T-helper 2 cell treated with Interferon-gamma antibody and Interleukin-4, amounts not matched to agents 5 μg/mL and 100 μg/mL, for 36 hours (primary cell): ENCODE results near the gene HES5.

Experiments used
- DNase-seq: peaks from one replicate; pipeline ENCODE4 v3.0.0; 2021; ENCODE audit warnings: low spot score
- H3K27ac Mint-ChIP-seq: one replicate; pipeline ENCODE4 v1.8.0; 2021; ENCODE audit warnings: mild to moderate bottlenecking, mixed read lengths
- H3K27me3 Mint-ChIP-seq: one replicate; pipeline ENCODE4 v1.8.0; 2021; ENCODE audit warnings: low read depth, mixed read lengths
- H3K36me3 Mint-ChIP-seq: one replicate; pipeline ENCODE4 v1.8.0; 2021; ENCODE audit warnings: low read depth, mixed read lengths
- H3K4me1 Mint-ChIP-seq: one replicate; pipeline ENCODE4 v1.8.0; 2021; ENCODE audit warnings: low read depth, mixed read lengths
- H3K4me3 Mint-ChIP-seq: one replicate; pipeline ENCODE4 v1.8.0; 2022; ENCODE audit warnings: mild to moderate bottlenecking, moderate library complexity, mixed read lengths
- H3K9me3 Mint-ChIP-seq: one replicate; pipeline ENCODE4 v1.8.0; 2021; ENCODE audit warnings: mixed read lengths

The HES5 gene

GRCh38 chr1:2566101-2567045, 36.3 kb upstream of the HES5 start:
- H3K36me3 Mint-ChIP-seq, result peaks cover 6% of the 10 kb centered on the region
- H3K4me1 Mint-ChIP-seq, result peaks cover under 1% of the 10 kb centered on the region
- H3K27me3 Mint-ChIP-seq, result no peaks in the 10 kb centered on the region
- H3K27ac Mint-ChIP-seq, result no peak overlapping the region
- no peak overlapping the region for H3K4me3 Mint-ChIP-seq
- no peak for DNase-seq
- peaks cover 5% of the 10 kb centered on the region for H3K9me3 Mint-ChIP-seq

GRCh38 chr1:2564815-2565374, 34.8 kb upstream of the HES5 start:
- Mint-ChIP-seq H3K27me3 (no peaks in the 10 kb centered on the region), H3K27ac (peak overlapping the region; percentile 20), H3K4me1 (peaks cover 3% of the 10 kb centered on the region), H3K9me3 (no peaks in the 10 kb centered on the region), H3K4me3 (no peak overlapping the region), H3K36me3 (peaks cover 8% of the 10 kb centered on the region)
- no peak for DNase-seq

GRCh38 chr1:2564006-2564814, 34.1 kb upstream of the HES5 start:
- Mint-ChIP-seq H3K27ac (no peak overlapping the region), H3K36me3 (peaks cover 8% of the 10 kb centered on the region), H3K4me3 (no peak overlapping the region), H3K9me3 (no peaks in the 10 kb centered on the region), H3K27me3 (no peaks in the 10 kb centered on the region), H3K4me1 (peaks cover 3% of the 10 kb centered on the region)
- DNase-seq, result no peak

DNA sequence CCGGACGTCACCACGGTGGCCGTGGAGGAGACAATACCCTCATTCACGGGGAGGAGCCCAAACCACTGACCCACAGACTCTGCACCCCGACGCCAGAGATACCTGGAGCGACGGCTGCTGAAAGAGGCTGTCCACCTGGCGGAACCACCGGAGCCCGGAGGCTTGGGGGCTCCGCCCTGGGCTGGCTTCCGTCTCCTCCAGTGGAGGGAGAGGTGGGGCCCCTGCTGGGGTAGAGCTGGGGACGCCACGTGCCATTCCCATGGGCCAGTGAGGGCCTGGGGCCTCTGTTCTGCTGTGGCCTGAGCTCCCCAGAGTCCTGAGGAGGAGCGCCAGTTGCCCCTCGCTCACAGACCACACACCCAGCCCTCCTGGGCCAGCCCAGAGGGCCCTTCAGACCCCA, 33.1 kb upstream of the HES5 start:
- peaks cover 12% of the 10 kb centered on the region for H3K36me3 Mint-ChIP-seq
- no peak for DNase-seq
- peaks cover 6% of the 10 kb centered on the region for H3K4me1 Mint-ChIP-seq
- no peaks in the 10 kb centered on the region for H3K27me3 Mint-ChIP-seq
- H3K27ac Mint-ChIP-seq, result no peak overlapping the region
- no peaks in the 10 kb centered on the region for H3K9me3 Mint-ChIP-seq
- H3K4me3 Mint-ChIP-seq, result no peak overlapping the region

GRCh38 chr1:2561898-2562895, 32.1 kb upstream of the HES5 start:
- Mint-ChIP-seq H3K27ac (no peak overlapping the region), H3K4me1 (peaks cover 10% of the 10 kb centered on the region), H3K36me3 (peaks cover 16% of the 10 kb centered on the region), H3K27me3 (no peaks in the 10 kb centered on the region), H3K9me3 (no peaks in the 10 kb centered on the region), H3K4me3 (no peak overlapping the region)
- no peak for DNase-seq

GRCh38 chr1:2561446-2561845, 31.4 kb upstream of the HES5 start:
- Mint-ChIP-seq H3K9me3 (no peaks in the 10 kb centered on the region), H3K36me3 (peaks cover 20% of the 10 kb centered on the region), H3K4me1 (peaks cover 12% of the 10 kb centered on the region), H3K27me3 (no peaks in the 10 kb centered on the region), H3K4me3 (no peak overlapping the region), H3K27ac (peak overlapping the region; percentile 72)
- DNase-seq, result no peak

- no peak overlapping the region for H3K4me3 Mint-ChIP-seq
- H3K4me1 Mint-ChIP-seq, result peaks cover 14% of the 10 kb centered on the region
- peaks cover 22% of the 10 kb centered on the region for H3K36me3 Mint-ChIP-seq
- H3K9me3 Mint-ChIP-seq, result no peaks in the 10 kb centered on the region
- no peak overlapping the region for H3K27ac Mint-ChIP-seq
- no peaks in the 10 kb centered on the region for H3K27me3 Mint-ChIP-seq
- DNase-seq, result no peak
These were observed 30.4 kb upstream of the HES5 start for GRCh38 chr1:2560299-2561073.

DNA sequence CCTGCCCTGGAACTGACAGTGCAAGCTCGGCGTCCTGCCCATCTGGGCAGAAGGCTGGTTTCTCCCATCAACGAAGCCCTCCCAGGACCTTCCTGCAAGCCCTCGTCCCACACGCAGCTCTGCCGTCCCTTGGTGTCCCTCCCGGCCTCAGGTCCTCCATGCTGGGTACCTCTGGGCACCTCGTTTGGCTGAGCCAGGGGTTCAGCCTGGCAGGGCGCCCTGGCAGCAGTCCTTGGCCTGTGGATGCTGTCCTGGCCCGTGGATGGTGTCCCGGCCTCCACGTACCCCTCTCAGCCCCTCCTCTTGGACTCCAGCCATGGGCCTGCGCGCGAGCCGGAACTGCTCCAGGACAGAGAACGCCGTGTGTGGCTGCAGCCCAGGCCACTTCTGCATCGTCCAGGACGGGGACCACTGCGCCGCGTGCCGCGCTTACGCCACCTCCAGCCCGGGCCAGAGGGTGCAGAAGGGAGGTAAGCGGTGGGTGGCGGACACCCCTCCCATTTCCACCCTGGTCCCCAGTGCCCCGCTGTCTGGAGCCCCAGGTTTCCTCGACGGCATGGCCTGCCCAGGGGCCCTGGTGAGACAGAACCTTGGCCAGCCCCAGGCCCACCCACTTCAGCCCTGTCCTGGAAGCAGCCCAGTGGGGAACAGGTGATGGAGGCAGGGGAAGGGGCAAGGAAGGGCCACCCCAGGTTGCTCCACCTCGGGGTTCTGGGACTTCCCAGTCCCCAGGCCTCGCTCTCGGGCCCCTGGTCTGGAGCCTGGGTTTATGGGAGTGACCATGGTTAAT, 29.6 kb upstream of the HES5 start:
- Mint-ChIP-seq H3K4me3 (no peak overlapping the region), H3K36me3 (peaks cover 24% of the 10 kb centered on the region), H3K9me3 (no peaks in the 10 kb centered on the region), H3K4me1 (peaks cover 19% of the 10 kb centered on the region), H3K27ac (no peak overlapping the region), H3K27me3 (no peaks in the 10 kb centered on the region)
- no peak for DNase-seq

DNA sequence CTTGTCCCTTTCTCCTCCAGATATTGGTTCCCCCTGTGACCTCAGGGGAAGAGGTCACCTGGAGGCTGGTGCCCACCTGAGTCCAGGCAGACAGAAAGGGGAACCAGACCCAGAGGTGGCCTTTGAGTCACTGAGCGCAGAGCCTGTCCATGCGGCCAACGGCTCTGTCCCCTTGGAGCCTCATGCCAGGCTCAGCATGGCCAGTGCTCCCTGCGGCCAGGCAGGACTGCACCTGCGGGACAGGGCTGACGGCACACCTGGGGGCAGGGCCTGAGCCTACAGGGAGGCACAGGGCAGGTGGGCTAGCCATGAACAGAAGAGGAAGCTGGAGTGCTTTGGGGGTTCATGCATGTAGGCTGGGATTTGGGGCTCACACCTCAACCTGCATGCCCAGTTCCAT, 28.8 kb upstream of the HES5 start:
- H3K36me3 Mint-ChIP-seq, result peaks cover 26% of the 10 kb centered on the region
- no peak for DNase-seq
- no peaks in the 10 kb centered on the region for H3K27me3 Mint-ChIP-seq
- H3K27ac Mint-ChIP-seq, result peak overlapping the region; percentile 60
- peak overlapping the region; percentile 59 for H3K4me3 Mint-ChIP-seq
- H3K9me3 Mint-ChIP-seq, result no peaks in the 10 kb centered on the region
- H3K4me1 Mint-ChIP-seq, result peaks cover 25% of the 10 kb centered on the region

DNA sequence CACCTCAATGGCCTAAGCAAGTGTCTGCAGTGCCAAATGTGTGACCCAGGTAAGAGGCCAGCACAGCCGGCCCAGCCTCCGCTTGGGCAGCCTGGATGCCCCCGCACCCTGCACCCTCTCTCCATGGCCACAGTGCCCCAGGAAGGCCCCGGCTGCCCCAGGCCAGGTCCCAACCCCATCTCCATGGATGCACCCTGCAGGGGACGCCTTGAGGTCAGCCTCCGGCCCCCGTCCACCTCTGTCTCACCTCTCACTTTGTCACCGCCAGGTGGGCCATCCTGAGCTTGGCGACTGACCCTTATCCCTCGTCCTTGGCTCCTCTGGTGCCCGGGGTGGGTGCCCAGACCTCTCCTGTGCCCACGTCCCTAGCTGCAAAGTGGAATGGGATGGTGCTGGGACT, 28.4 kb upstream of the HES5 start:
- no peaks in the 10 kb centered on the region for H3K9me3 Mint-ChIP-seq
- no peaks in the 10 kb centered on the region for H3K27me3 Mint-ChIP-seq
- no peak for DNase-seq
- H3K4me3 Mint-ChIP-seq, result peak overlapping the region; percentile 99
- H3K27ac Mint-ChIP-seq, result peak overlapping the region; percentile 60
- peaks cover 28% of the 10 kb centered on the region for H3K4me1 Mint-ChIP-seq
- peaks cover 28% of the 10 kb centered on the region for H3K36me3 Mint-ChIP-seq

DNA sequence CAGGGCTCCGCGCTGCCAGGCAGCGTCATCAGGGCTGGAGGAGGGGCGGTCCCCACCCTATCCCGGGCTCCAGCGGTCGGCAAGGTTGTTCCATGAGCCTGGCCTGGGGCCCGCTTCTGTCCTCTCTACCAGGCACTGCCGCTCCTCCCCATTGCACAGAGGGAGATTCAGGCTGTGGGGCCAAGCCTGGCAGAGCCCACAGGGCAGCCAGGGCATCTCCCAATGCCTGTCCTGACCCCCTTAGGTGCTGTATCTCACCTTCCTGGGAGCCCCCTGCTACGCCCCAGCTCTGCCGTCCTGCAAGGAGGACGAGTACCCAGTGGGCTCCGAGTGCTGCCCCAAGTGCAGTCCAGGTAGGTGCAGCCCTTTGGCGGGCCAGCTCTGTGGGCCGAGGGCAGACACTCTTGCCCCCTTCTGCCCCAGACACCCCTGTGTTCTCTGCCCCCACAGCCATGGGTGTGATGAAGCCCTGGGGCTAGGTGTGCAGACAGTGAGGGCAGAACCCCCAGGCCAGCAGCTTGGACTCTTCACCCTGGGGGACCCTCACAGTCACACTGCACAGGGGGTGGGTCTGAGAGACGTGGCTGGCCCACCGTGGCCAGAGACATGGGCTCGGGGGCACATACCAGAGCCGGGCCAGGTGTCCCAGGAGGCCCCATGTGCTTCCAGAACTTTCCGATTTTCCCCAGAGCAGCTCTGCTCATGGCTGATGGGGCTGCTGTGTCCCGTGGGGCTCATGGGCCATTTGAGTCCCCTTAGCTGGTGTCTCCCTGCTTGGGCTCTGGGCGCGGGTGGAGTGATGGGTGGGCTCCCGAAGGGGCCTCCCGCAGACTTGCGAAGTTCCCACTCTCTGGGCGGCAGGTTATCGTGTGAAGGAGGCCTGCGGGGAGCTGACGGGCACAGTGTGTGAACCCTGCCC, 27.7 kb upstream of the HES5 start:
- peaks cover 28% of the 10 kb centered on the region for H3K4me1 Mint-ChIP-seq

More for the DNA sequence above, 27.7 kb upstream of the HES5 start:
- peaks cover 28% of the 10 kb centered on the region for H3K36me3 Mint-ChIP-seq
- no peaks in the 10 kb centered on the region for H3K9me3 Mint-ChIP-seq
- DNase-seq, result no peak
- H3K27me3 Mint-ChIP-seq, result no peaks in the 10 kb centered on the region
- peak overlapping the region; percentile 99 for H3K4me3 Mint-ChIP-seq
- peak overlapping the region; percentile 86 for H3K27ac Mint-ChIP-seq
